Left lung (tissue), 10 donors: ENCODE data around the gene ZSWIM2. TPM values are rescaled to one million over a fixed set of nuclear protein-coding genes. Genes with fewer than 3 reads are reported as not detected.
"Not testable (repeated sequence)": the region's sequence is repeated elsewhere in the genome, so short reads cannot be mapped to it uniquely, and the experiment has no call there.

Source experiments
- ATAC-seq: fragments of 200-7000 bp; cut with Tn5 transposase; one replicate; pipeline ENCODE4 v1.9.1; 2020; ENCODE audit warnings: moderate library complexity
- DNase-seq, 4 donors: peaks; one replicate each; pipeline ENCODE4 v3.0.0-alpha.2; 2013 to 2020
- H3K27ac ChIP-seq, 2 donors: fragments of 200-600 bp; sonication (generic) in 1 of 2; one replicate each; pipeline versions ENCODE4 v1.5.0 to v1.8.0; 2020 to 2021
- H3K27me3 ChIP-seq, 2 donors: fragments of 200-600 bp; sonication (generic) in 1 of 2; one replicate each; pipeline versions ENCODE4 v1.5.0 to v1.8.0; 2020 to 2021
- H3K36me3 ChIP-seq, 2 donors: fragments of 200-600 bp; sonication (generic) in 1 of 2; one replicate each; pipeline versions ENCODE4 v1.5.0 to v1.8.0; 2020 to 2021
- H3K4me1 ChIP-seq, 2 donors: fragments of 200-600 bp; one replicate each; pipeline ENCODE4 v1.8.0; 2021
- H3K4me3 ChIP-seq, 2 donors: fragments of 200-600 bp; sonication (generic) in 1 of 2; one replicate each; pipeline versions ENCODE4 v1.5.0 to v1.8.0; 2020 to 2021; ENCODE audit warnings: mild to moderate bottlenecking in 1 of 2
- H3K9me3 ChIP-seq, 2 donors: fragments of 200-600 bp; sonication (generic) in 1 of 2; one replicate each; pipeline versions ENCODE4 v1.5.0 to v1.8.0; 2020 to 2021
- intact Hi-C, 2 donors: fragments of 100-400 bp; cut with DNase I; formaldehyde crosslinking; loops; one replicate each; pipeline versions ENCODE4 v1.11.2 to v1.14.2; 2022
- polyA plus RNA-seq, 6 donors: library from polyadenylated mRNA; unstranded; fragments of 120-200 nt; gene quantifications; one replicate each; pipeline ENCODE4 v1.2.1, GENCODE V29; 2013; ENCODE audit not compliant: insufficient read length in 6 of 6
- total RNA-seq, 2 donors: library from RNA; stranded (reverse); fragmentation: NEBNext Ultra II Directional; extraction: Animal tissue kit (Norgen Biotek cat#: 25700); gene quantifications; one replicate each; pipeline ENCODE4 v1.2.1, GENCODE V29; 2021
- TF ChIP-seq, protein P1 (sequence below), 2 donors: fragments of 200-600 bp; sonication (generic) in 1 of 2; IDR thresholded peaks; one replicate each; pipeline versions ENCODE4 v1.5.0 to v1.8.0; 2021; ENCODE audit warnings: antibody characterized with exemption in 2 of 2
- donor health status: DM: no; HTN: yes; CAD: no.
- donor health status: DM: no; HTN: no; CAD: no.

The ZSWIM2 gene
- total and polyA plus RNA-seq, 8 donors = not detected

DNA sequence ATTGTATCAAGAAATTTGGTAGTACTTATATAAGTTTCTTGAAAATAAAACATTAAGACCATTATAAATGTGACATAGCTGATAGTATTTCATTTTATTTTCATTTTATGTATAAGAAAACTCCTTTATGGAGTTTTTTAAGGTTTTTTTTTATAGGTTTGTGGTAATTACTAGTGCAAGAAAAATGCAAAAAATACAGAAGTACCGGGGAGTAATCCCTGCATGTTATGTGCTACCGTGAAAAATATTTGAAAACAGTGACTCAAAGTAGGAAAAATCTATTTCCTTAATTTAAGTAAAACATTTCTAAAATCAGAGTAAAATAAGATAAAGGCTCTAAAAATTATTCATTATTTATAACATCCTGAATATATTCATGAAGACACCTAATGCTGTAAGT is 21.6 kb downstream of the ZSWIM2 start:
- Histone ChIP-seq H3K4me1 (no peaks in the 10 kb centered on the region), H3K4me3 (no peak overlapping the region), H3K9me3 (no peaks in the 10 kb centered on the region), H3K27me3 (no peaks in the 10 kb centered on the region), H3K36me3 (no peaks in the 10 kb centered on the region), H3K27ac (no peak overlapping the region)
- DNase-seq (no peak), ATAC-seq (no peak)
- intact Hi-C loops = no loop called here
- TF ChIP-seq, protein P1, sequence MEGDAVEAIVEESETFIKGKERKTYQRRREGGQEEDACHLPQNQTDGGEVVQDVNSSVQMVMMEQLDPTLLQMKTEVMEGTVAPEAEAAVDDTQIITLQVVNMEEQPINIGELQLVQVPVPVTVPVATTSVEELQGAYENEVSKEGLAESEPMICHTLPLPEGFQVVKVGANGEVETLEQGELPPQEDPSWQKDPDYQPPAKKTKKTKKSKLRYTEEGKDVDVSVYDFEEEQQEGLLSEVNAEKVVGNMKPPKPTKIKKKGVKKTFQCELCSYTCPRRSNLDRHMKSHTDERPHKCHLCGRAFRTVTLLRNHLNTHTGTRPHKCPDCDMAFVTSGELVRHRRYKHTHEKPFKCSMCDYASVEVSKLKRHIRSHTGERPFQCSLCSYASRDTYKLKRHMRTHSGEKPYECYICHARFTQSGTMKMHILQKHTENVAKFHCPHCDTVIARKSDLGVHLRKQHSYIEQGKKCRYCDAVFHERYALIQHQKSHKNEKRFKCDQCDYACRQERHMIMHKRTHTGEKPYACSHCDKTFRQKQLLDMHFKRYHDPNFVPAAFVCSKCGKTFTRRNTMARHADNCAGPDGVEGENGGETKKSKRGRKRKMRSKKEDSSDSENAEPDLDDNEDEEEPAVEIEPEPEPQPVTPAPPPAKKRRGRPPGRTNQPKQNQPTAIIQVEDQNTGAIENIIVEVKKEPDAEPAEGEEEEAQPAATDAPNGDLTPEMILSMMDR (IDR thresholded peaks at IDR 0.05) = no peak

DNA sequence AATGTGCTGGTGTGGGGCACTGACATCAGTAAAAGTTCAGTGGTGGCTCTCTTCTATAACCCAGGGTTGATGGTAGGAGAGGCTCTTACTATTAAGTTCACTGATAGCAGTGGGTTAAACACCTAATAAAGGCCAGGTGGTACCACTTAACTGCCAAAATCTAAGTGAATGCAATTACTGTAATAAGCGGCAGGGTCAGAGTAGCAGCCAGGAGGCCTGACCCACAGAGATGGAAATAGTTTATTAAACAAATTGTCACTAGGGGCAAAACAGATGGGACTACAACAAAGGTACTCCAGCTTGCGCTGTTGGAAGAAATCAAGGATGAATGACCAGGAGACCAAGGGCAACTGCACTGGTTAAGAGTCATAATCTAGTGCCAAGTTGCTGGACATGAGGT is 26.6 kb downstream of the ZSWIM2 start:
- Histone ChIP-seq H3K4me1 (no peaks in the 10 kb centered on the region), H3K27me3 (no peaks in the 10 kb centered on the region), H3K9me3 (no peaks in the 10 kb centered on the region), H3K36me3 (no peaks in the 10 kb centered on the region), H3K27ac (no peak overlapping the region), H3K4me3 (no peak overlapping the region)
- TF ChIP-seq, protein P1 (IDR thresholded peaks at IDR 0.05) = no peak
- intact Hi-C loops = no loop called here
- no peak for DNase-seq
- ATAC-seq = no peak

DNA sequence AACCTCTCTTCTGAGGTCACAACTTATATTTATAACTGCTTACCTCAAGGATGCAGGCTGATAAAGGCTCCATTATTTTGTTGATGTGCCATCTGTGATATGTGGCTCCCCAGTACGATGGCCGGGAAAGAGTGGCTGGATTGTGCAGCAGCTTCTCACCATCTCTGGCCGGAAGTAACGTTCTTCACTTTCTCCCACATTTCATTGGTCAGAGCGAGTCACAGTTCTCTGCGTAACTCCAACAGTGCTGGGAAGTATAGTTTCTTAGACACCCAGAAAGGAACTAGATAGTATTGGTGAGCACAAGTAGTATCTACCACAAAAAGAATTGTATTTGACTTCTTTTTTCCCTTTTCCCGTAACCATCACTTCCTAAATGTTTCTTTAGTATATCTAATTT is 28.7 kb downstream of the ZSWIM2 start:
- DNase-seq = no peak
- TF ChIP-seq, protein P1 (IDR thresholded peaks at IDR 0.05) = no peak
- ATAC-seq = no peak
- peaks cover 0 to 15% of the 10 kb centered on the region in 2 donors for H3K9me3 ChIP-seq
- no peak overlapping the region for H3K27ac ChIP-seq
- H3K4me1 ChIP-seq = no peaks in the 10 kb centered on the region
- H3K36me3 ChIP-seq = no peaks in the 10 kb centered on the region
- no peak overlapping the region for H3K4me3 ChIP-seq
- no peaks in the 10 kb centered on the region for H3K27me3 ChIP-seq
- intact Hi-C loops = no loop called here

DNA sequence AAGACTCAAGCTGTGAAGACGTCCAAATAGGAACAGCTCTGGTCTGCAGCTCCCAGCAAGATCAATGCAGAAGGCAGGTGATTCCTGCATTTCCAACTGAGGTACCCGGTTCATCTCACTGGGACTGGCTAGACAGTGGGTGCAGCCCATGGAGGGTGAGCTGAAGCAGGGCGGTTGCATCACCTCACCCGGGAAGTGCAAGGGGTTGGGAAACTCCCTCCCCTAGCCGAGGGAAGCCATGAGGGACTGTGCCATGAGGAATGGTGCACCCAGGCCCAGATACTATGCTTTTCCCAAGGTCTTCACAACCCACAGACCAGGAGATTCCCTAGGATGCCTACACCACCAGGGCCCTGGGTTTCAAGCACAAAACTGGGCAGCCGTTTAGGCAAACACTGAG is 37.2 kb downstream of the ZSWIM2 start:
- H3K27ac ChIP-seq, intact Hi-C loops, H3K4me1 ChIP-seq, ATAC-seq, H3K27me3 ChIP-seq, H3K4me3 ChIP-seq, DNase-seq, H3K36me3 ChIP-seq: not testable (repeated sequence)
- H3K9me3 ChIP-seq = peaks cover 0 to 13% of the 10 kb centered on the region in 2 donors

DNA sequence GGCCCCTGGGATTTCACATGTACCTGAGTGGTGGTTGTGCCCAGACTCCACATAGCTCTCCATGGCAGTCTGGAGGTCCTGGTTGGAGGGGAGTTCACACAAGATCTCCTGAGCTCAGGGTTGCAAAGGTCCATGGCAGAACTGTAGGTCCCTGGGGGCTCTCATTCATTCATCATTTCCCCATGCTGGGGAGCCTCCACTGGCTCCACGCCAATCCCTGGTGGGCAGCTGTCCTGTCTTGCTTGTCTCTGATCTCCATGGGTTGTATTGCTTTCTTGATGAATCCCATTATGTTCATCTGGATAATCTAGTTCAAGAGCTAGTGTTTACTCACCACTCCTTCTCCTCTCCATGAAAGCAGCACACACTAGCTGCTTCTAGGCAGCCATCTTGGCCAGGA is 42.4 kb downstream of the ZSWIM2 start:
- Histone ChIP-seq H3K4me1 (no peaks in the 10 kb centered on the region), H3K27me3 (no peaks in the 10 kb centered on the region), H3K4me3 (no peak overlapping the region), H3K36me3 (no peaks in the 10 kb centered on the region), H3K27ac (no peak overlapping the region), H3K9me3 (peaks cover 0 to 2% of the 10 kb centered on the region in 2 donors)
- intact Hi-C loops = no loop called here
- DNase-seq (no peak), ATAC-seq (no peak)
- TF ChIP-seq, protein P1 (IDR thresholded peaks at IDR 0.05) = no peak

DNA sequence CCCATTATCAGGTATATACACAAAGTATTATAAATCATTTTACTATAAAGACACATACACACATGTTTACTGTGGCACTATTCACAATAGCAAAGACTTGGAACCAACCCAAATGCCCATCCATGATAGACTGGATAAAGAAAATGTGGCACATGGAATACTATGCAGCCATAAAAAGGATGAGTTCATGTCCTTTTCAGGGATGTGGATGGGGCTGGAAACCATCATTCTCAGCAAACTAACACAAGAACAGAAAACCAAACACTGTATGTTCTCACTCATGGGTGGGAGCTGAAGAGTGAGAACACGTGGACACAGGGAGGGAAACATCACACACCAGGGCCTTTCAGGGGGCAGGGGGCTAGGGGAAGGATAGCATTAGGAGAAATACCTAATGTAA is 50.4 kb downstream of the ZSWIM2 start:
- H3K9me3 ChIP-seq, ATAC-seq, H3K36me3 ChIP-seq, H3K4me3 ChIP-seq, intact Hi-C loops, DNase-seq, H3K27me3 ChIP-seq, H3K27ac ChIP-seq, H3K4me1 ChIP-seq: not testable (repeated sequence)
